NB4 (cell line): Measurements from ENCODE around the gene CEP20.
"Not testable (repeated sequence)": the region's sequence is repeated elsewhere in the genome, so short reads cannot be mapped to it uniquely, and the experiment has no call there.

Experiments
- DNase-seq: peaks from one replicate; pipeline ENCODE4 v3.0.0; 2010; ENCODE audit warnings: low read depth
- H3K4me3 ChIP-seq: one replicate; pipeline ENCODE4 v1.5.1; 2011; ENCODE audit warnings: mild to moderate bottlenecking, low read depth, low read length, moderate library complexity
- CTCF ChIP-seq: IDR thresholded peaks from one replicate; pipeline ENCODE4 v1.5.1; 2012; ENCODE audit warnings: low read depth, low read length
- MYC ChIP-seq: IDR thresholded peaks from 2 replicates; pipeline ENCODE4 v1.6.1; 2011; ENCODE audit warnings: low read depth, low read length
- POLR2A ChIP-seq: IDR thresholded peaks from 2 replicates; pipeline ENCODE4 v1.6.1; 2011; ENCODE audit warnings: mild to moderate bottlenecking; ENCODE audit not compliant: insufficient read length; ENCODE audit errors: extremely low read depth
- TF ChIP-seq, protein P1 (sequence below): IDR thresholded peaks from 2 replicates; pipeline ENCODE4 v1.6.1; 2011; ENCODE audit warnings: low read depth, low read length

Gene CEP20

GRCh38 chr16:15888072-15888976, at the start of gene CEP20:
Gene CEP20 (minus strand): TSS chr16:15888603. CDS start chr16:15888585, 18 bp downstream.
- TF ChIP-seq MYC (peak; percentile 77), CTCF (no peak), POLR2A (peak; percentile 88)
- TF ChIP-seq, protein P1, sequence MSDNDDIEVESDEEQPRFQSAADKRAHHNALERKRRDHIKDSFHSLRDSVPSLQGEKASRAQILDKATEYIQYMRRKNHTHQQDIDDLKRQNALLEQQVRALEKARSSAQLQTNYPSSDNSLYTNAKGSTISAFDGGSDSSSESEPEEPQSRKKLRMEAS: peak; percentile 68
- H3K4me3 ChIP-seq: peak within 1 kb of the TSS; percentile 97

DNA sequence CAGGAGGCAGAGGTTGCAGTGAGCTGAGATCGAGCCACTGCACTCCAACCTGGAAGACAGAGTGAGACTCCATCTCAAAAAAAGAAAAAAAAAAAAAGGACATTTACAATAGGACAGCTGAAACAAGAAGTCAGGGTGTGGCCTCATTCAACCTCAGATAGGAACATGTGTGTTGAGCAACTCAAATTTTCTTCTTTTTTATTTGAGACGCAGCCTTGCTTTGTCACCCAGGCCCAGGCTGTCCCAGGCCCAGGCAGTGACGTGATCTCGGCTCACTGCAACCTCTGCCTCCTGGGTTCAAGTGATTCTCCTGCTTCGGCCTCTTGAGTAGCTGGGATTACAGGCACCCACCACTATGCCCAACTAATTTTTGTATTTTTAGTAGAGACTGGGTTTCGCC, 48.4 kb upstream of the CEP20 start:
- peak; percentile 34 for DNase-seq

More at GRCh38 chr16:15888072-15888976, at the start of gene CEP20:
- peak; percentile 99 for DNase-seq

GRCh38 chr16:15934991-15935390, 46.6 kb upstream of the CEP20 start:
- TF ChIP-seq POLR2A: no peak
- DNase-seq: no peak

More for the DNA sequence above, 48.4 kb upstream of the CEP20 start:
- not testable (repeated sequence) for H3K4me3 ChIP-seq

GRCh38 chr16:15933781-15934180, 45.4 kb upstream of the CEP20 start:
- TF ChIP-seq POLR2A: no peak
- TF ChIP-seq MYC: no peak
- TF ChIP-seq, protein P1: no peak
- no peak for TF ChIP-seq CTCF
- DNase-seq: no peak

More at GRCh38 chr16:15934991-15935390, 46.6 kb upstream of the CEP20 start:
- no peak overlapping the region for H3K4me3 ChIP-seq

DNA sequence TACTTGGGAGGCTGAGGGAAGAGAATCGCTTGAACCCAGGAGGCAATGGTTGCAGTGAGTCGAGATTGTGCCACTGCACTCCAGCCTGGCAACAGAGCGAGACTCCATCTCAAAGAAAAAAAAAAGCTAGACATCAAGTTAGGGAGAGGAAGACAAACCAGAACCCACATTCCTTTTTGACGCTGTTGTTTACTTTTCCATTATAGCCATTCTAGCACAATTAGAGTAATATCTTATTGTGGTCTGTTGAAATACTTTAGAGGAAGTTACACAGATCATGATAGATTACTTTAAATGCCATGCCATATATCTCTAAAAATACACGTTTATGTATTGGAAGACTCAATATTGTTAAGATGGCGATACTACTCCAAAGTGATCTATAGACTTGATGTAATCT, 44.5 kb upstream of the CEP20 start:
- no peak overlapping the region for H3K4me3 ChIP-seq
- no peak for DNase-seq
- no peak for TF ChIP-seq MYC
- TF ChIP-seq, protein P1: no peak
- TF ChIP-seq CTCF: no peak
- TF ChIP-seq POLR2A: no peak

More at GRCh38 chr16:15933781-15934180, 45.4 kb upstream of the CEP20 start:
- no peak overlapping the region for H3K4me3 ChIP-seq

DNA sequence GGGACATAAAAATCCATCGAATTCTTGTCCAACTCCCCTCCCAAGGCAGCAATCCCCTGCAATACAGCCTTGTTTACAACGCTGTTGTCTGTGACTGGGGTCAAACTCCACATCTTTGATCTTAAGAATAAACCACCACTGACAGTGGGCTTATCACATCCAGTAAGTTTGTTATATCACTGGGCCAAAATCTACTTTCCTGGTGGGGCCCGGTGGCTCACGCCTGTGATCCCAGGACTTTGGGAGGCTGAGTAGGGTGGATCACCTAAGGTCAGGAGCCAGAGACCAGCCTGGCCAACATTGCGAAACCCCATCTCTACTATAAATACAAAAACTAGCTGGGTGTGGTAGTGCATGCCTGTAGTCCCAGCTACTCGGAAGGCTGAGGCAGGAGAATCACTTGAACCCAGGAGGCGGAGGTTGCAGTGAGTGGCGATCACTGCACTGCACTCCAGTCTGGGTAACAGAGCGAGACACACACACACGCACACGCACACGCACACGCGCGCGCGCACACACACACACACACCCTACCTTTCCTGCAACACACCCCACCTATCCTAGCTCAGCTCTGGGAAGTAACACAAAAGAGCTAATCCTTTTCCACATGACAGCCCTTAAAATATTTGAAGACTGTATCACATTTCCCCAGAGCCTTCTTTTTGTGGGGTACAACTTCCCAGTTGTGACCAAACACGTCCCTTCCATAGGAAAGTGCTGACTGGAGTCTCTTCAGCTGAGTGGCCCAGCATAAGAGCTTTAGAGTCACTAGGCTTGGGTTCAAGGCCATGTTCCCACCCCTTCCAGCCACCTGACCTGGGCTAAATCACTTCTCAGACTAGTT, 40.1 kb upstream of the CEP20 start:
- H3K4me3 ChIP-seq: no peak overlapping the region
- TF ChIP-seq CTCF (no peak), MYC (no peak), POLR2A (no peak)
- TF ChIP-seq, protein P1: no peak
- no peak for DNase-seq
